ENCODE measurements around the gene SPANXN4.

SPANXN4 gene

GRCh38 chrX:143025628-143026027, at the start of gene SPANXN4:
TSS of gene SPANXN4 (plus strand) at chrX:143025928. CDS start at chrX:143026015, 87 bp downstream.
- Mint-ChIP-seq H3K27ac (no peak within 1 kb of the TSS), H3K4me3 (no peak within 1 kb of the TSS), H3K36me3 (no peaks in the 10 kb centered on the region), H3K9me3 (peaks cover 4% of the 10 kb centered on the region), H3K4me1 (no peaks in the 10 kb centered on the region)
- DNase-seq (ENCODE audit: low spot score in 2 of 2) (no peak), ATAC-seq (no peak)

DNA sequence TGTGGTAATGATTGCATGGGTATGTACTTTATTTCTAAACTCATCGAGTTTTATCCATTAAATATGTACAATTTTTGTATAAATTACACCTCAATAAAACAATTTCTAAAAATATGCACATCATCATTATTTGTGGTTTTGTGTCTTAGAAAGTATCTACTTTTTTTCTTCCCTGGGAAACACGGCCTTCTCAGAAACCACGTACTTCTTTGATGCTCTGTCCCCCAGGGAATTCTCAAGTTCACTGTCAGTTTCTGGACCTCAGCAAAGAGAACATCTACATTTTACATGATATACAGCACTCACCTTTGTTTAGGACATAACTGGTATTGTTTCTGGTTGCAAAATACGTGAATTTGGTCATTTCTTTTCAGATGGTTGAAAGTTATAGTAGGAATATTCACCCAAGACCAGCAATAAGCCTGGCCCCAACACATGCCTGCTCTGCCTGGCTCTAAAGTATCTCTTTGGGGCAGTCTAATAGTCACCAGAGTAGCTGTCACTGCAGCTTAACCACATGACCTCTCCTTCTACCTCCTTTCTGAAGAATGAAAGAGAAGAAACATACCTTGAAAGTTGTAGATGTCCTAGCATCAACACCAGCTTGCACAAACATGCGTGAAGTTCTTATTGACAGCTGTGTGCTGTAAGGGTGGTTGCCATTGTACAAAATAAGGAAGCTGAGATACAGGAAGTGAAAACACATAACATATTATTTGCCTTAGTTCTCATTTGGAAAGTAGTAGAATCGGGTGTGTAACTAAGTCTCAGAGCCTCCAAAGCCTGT, 48.4 kb upstream of the SPANXN4 start:
- Mint-ChIP-seq H3K4me1 (no peaks in the 10 kb centered on the region), H3K36me3 (no peaks in the 10 kb centered on the region), H3K4me3 (no peak overlapping the region), H3K27ac (no peak overlapping the region), H3K9me3 (peaks cover 10% of the 10 kb centered on the region)
- ATAC-seq (no peak), DNase-seq (ENCODE audit: low spot score in 2 of 2) (no peak)

DNA sequence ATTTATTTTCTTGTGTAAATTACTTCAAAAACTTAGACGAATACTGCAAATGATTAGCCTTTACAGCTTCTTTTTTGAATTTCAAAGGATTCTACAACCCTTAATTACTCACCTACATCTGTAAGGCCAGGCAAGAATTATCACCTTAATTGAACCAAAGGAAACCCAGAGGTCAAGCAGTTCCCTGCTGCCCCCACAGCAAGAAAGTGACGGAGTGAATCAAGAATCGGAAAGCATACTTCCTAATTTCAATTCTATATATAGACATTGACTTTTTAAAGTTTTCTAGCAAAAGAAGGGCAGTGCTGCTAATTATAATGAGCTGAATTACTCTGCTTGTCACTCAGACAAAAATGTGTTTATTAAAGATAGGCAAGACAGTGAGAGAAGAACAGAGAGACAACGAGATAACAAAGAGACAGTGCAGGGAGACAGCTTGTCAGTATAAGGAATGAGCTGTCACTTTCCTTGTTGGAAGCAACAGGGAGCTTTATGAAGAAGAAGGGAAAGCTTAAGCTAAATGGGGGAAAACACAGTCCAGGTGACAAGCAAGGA, 47.5 kb upstream of the SPANXN4 start:
- ATAC-seq (no peak), DNase-seq (ENCODE audit: low spot score in 2 of 2) (no peak)
- H3K9me3 Mint-ChIP-seq: peaks cover 10% of the 10 kb centered on the region
- no peak overlapping the region for H3K27ac Mint-ChIP-seq
- H3K4me3 Mint-ChIP-seq: no peak overlapping the region
- no peaks in the 10 kb centered on the region for H3K4me1 Mint-ChIP-seq
- H3K36me3 Mint-ChIP-seq: no peaks in the 10 kb centered on the region

GRCh38 chrX:142982679-142983078, 43.0 kb upstream of the SPANXN4 start:
- no peak for DNase-seq (ENCODE audit: low spot score in 2 of 2)
- no peak for ATAC-seq
- Mint-ChIP-seq H3K4me3 (no peak overlapping the region), H3K4me1 (no peaks in the 10 kb centered on the region), H3K9me3 (peaks cover 16% of the 10 kb centered on the region), H3K36me3 (no peaks in the 10 kb centered on the region), H3K27ac (no peak overlapping the region)

DNA sequence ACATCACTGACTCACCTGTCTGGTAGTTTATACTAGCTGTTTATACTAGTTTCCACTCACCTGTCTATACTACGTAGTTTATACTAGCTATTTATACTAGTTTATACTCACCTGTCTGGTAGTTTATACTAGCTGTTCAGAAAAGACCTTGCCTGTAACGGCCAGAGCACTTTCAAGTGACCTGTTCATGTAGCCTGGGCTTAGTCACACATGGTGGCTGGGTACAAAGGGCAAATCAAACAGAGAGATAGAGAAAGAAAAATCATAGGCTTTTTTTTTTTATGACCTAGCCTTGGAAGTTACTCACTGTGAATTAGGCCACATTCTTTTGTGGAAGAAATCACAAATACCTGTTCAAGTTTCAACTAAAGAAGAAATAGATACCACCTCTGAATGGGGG, 30.7 kb upstream of the SPANXN4 start:
- ATAC-seq: no peak
- Mint-ChIP-seq H3K9me3 (peaks cover 7% of the 10 kb centered on the region), H3K27ac (no peak overlapping the region), H3K4me3 (no peak overlapping the region), H3K36me3 (no peaks in the 10 kb centered on the region), H3K4me1 (no peaks in the 10 kb centered on the region)
- DNase-seq (ENCODE audit: low spot score in 2 of 2): no peak

DNA sequence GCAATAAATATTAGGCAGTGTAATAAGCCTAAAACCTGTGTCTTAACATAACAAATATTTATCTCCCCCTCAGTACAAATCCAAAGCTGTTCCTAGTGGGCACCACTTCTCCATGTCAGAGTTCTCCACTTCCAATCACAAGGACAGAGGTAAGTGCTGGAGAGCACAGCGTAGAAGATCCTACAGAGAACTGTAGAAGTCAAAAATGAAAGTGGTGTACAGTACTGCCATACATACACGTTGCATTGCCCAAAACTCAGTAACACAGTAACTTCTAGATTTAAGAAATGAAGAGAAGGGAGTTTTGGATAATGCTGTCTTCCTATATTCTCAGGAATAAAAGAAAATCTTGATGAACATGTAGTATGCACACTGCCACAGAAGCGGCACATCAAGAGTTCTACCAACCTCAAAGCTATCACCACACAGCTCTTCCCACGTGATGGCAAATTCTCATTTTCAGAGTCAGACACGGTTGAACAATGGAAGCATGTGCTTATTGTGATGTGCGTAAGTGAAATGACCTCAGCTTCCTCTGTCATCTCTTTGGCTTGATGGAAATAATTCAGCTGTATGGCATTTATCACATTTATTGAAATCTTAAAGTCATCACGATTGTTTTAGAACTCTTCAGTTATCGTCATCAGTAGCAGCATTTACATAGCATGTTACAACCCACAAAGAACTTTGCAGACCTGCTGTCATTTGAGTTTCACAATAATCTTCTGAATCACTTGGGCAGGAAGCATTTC, 27.1 kb upstream of the SPANXN4 start:
- H3K27ac Mint-ChIP-seq: no peak overlapping the region
- no peaks in the 10 kb centered on the region for H3K4me1 Mint-ChIP-seq
- no peak overlapping the region for H3K4me3 Mint-ChIP-seq
- no peak for ATAC-seq
- peaks cover 10% of the 10 kb centered on the region for H3K9me3 Mint-ChIP-seq
- no peaks in the 10 kb centered on the region for H3K36me3 Mint-ChIP-seq
- no peak for DNase-seq (ENCODE audit: low spot score in 2 of 2)

DNA sequence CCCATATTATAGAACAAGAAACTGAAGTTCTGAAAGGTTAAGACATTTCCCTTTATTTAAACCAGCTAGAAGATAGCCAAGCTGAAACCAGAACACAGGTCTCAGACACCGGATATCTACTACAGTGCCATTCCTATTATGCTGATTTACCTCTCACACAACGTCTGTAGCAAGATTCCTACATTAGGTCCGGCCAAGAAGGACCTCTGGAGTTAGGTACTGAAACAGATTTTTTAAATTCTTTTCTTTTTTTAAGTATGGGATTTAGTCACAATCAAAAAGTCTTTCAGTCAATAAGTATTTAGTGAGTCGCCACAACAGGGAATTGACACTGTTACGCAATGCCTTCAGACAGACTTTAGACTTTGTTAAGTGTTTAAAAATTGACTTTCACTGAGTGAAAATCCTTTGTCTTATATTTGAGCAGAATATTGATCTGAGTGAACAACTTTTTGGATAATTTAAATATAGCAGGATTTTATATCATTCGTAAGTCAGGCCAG, 26.5 kb upstream of the SPANXN4 start:
- DNase-seq (ENCODE audit: low spot score in 2 of 2) (no peak), ATAC-seq (no peak)
- no peak overlapping the region for H3K4me3 Mint-ChIP-seq
- no peak overlapping the region for H3K27ac Mint-ChIP-seq
- H3K9me3 Mint-ChIP-seq: peaks cover 5% of the 10 kb centered on the region
- H3K4me1 Mint-ChIP-seq: no peaks in the 10 kb centered on the region
- H3K36me3 Mint-ChIP-seq: no peaks in the 10 kb centered on the region

GRCh38 chrX:143002206-143002605, 23.5 kb upstream of the SPANXN4 start:
- Mint-ChIP-seq H3K4me1 (no peaks in the 10 kb centered on the region), H3K36me3 (no peaks in the 10 kb centered on the region), H3K9me3 (peaks cover 3% of the 10 kb centered on the region), H3K4me3 (no peak overlapping the region), H3K27ac (no peak overlapping the region)
- DNase-seq (ENCODE audit: low spot score in 2 of 2) (no peak), ATAC-seq (no peak)

DNA sequence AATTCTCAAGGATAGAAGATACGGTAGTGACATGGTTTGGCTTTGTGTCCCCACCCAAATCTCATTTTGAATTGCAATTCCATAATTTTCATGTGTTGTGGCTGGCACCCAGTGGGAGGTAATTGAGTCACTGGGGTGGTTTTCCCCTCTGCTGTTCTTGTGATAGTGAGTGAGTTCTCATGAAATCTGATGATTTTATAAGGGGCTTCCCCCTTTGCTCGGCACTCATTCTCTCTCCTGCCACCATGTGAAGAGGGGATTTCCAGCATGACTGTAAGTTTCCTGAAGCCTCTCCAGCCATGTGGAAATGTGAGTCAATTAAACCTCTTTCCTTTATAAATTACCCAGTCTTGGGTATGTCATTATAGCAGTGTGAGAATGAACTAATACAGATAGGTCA, 8.5 kb upstream of the SPANXN4 start:
- peaks cover 11% of the 10 kb centered on the region for H3K9me3 Mint-ChIP-seq
- H3K36me3 Mint-ChIP-seq: no peaks in the 10 kb centered on the region
- no peak overlapping the region for H3K27ac Mint-ChIP-seq
- DNase-seq (ENCODE audit: low spot score in 2 of 2): no peak
- no peak for ATAC-seq
- no peaks in the 10 kb centered on the region for H3K4me1 Mint-ChIP-seq
- H3K4me3 Mint-ChIP-seq: no peak overlapping the region

GRCh38 chrX:143027275-143027674, 1.5 kb downstream of the SPANXN4 start:
- no peak overlapping the region for H3K27ac Mint-ChIP-seq
- H3K4me3 Mint-ChIP-seq: no peak overlapping the region
- ATAC-seq (no peak), DNase-seq (ENCODE audit: low spot score in 2 of 2) (no peak)
- H3K36me3 Mint-ChIP-seq: no peaks in the 10 kb centered on the region
- no peaks in the 10 kb centered on the region for H3K4me1 Mint-ChIP-seq
- peaks cover 8% of the 10 kb centered on the region for H3K9me3 Mint-ChIP-seq

GRCh38 chrX:143047511-143047910, 21.8 kb downstream of the SPANXN4 start:
- Mint-ChIP-seq H3K27ac (no peak overlapping the region), H3K36me3 (no peaks in the 10 kb centered on the region), H3K9me3 (peaks cover 7% of the 10 kb centered on the region), H3K4me1 (no peaks in the 10 kb centered on the region), H3K4me3 (no peak overlapping the region)
- DNase-seq (ENCODE audit: low spot score in 2 of 2) (no peak), ATAC-seq (no peak)

GRCh38 chrX:143058120-143058519, 32.4 kb downstream of the SPANXN4 start:
- Mint-ChIP-seq H3K4me3 (no peak overlapping the region), H3K36me3 (no peaks in the 10 kb centered on the region), H3K9me3 (peaks cover 8% of the 10 kb centered on the region), H3K4me1 (no peaks in the 10 kb centered on the region), H3K27ac (no peak overlapping the region)
- DNase-seq (ENCODE audit: low spot score in 2 of 2): no peak
- no peak for ATAC-seq

DNA sequence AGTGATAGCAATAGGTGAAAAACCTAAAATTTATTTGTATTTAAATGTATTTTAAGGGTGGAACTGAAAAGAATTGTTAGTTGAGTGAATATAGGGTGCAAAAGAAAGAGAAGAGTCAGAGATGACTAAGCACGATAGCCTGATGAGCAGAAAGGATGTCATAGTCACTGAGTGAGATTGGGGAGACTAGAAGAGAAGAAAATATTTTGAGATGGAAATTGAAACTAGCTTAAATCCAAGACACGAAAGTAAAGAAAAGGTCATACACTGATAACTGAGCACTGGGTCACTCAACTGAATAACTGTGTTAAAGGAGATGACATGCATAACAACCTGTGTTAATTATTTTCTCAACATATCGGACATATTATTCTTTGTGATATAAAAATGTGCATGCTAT, 55.5 kb downstream of the SPANXN4 start:
- Mint-ChIP-seq H3K9me3 (peaks cover 11% of the 10 kb centered on the region), H3K27ac (no peak overlapping the region), H3K36me3 (no peaks in the 10 kb centered on the region), H3K4me3 (no peak overlapping the region), H3K4me1 (no peaks in the 10 kb centered on the region)
- no peak for DNase-seq (ENCODE audit: low spot score in 2 of 2)
- ATAC-seq: no peak

- Mint-ChIP-seq H3K27ac (no peak overlapping the region), H3K4me3 (no peak overlapping the region), H3K9me3 (peaks cover 8% of the 10 kb centered on the region), H3K36me3 (no peaks in the 10 kb centered on the region), H3K4me1 (no peaks in the 10 kb centered on the region)
- no peak for ATAC-seq
- no peak for DNase-seq (ENCODE audit: low spot score in 2 of 2)
Measured at GRCh38 chrX:143082537-143082936, 56.8 kb downstream of the SPANXN4 start.
